Measurements from ENCODE around the gene DEPP1. TPM values are rescaled to one million over a fixed set of nuclear protein-coding genes. Genes with fewer than 3 reads are reported as not detected.

The DEPP1 gene
- total and polyA plus RNA-seq, 2 experiments from 2014 or later, result 0.37 to 1.3 TPM

- peaks cover 11% of the 10 kb centered on the region for H3K36me3 Mint-ChIP-seq (ENCODE audit: low read depth)
- no peak for DNase-seq (ENCODE audit: low spot score)
- H3K27ac ChIP-seq (ENCODE audit: low read depth), result no peak overlapping the region
- no peaks in the 10 kb centered on the region for H3K79me2 ChIP-seq (replicated peaks; ENCODE audit: insufficient read depth)
- H3K4me3 Mint-ChIP-seq, result no peak overlapping the region; the same call in 2 of the 3 replicates
- no peaks in the 10 kb centered on the region for H3K9me2 ChIP-seq (ENCODE audit: insufficient read depth)
- H3K4me3 ChIP-seq, result no peak overlapping the region
- H3K27me3 Mint-ChIP-seq (ENCODE audit: insufficient read depth, low read depth, poor library complexity), result peaks cover 18% of the 10 kb centered on the region
- no peaks in the 10 kb centered on the region for H3K9me3 Mint-ChIP-seq
- no peaks in the 10 kb centered on the region for H3K27me3 ChIP-seq (ENCODE audit: insufficient read depth)
- H3K36me3 ChIP-seq (ENCODE audit: insufficient read depth), result no peaks in the 10 kb centered on the region
- peaks cover 65% of the 10 kb centered on the region for H3K4me1 Mint-ChIP-seq
- no peaks in the 10 kb centered on the region for H3F3A ChIP-seq (replicated peaks; ENCODE audit: low read depth)
- H3K4me1 ChIP-seq (ENCODE audit: insufficient read depth), result peaks cover 50% of the 10 kb centered on the region
- no peaks in the 10 kb centered on the region for H4K20me1 ChIP-seq (replicated peaks; ENCODE audit: insufficient read depth)
- H2AFZ ChIP-seq, result no peak overlapping the region
- no peak overlapping the region for H3K27ac Mint-ChIP-seq
- TF ChIP-seq EZH2phosphoT487 (IDR thresholded peaks at IDR 0.05; ENCODE audit: unreplicated experiment) (no peak), STAT1 (IDR thresholded peaks at IDR 0.05; ENCODE audit: unreplicated experiment) (no peak), CREB1 (CRISPR knock-in tag; IDR thresholded peaks at IDR 0.05; ENCODE audit: low read depth) (no peak), EZH2 (IDR thresholded peaks at IDR 0.05; ENCODE audit: low read depth, unreplicated experiment) (no peak), ZNF114 (CRISPR knock-in tag; IDR thresholded peaks at IDR 0.05) (no peak), NANOG (IDR thresholded peaks at IDR 0.05; ENCODE audit: borderline replicate concordance) (no peak)
- no peak for ATAC-seq
- no peak overlapping the region; the same call in 1 of the 2 replicates for H3K4me2 ChIP-seq
Measured at GRCh38 chr10:44976352-44977198, 2.0 kb downstream of the DEPP1 start.

GRCh38 chr10:44975431-44976331, 2.9 kb downstream of the DEPP1 start:
- H3K9me2 ChIP-seq (ENCODE audit: insufficient read depth), result no peaks in the 10 kb centered on the region
- H3K27me3 ChIP-seq (ENCODE audit: insufficient read depth), result no peaks in the 10 kb centered on the region
- H4K20me1 ChIP-seq (replicated peaks; ENCODE audit: insufficient read depth), result no peaks in the 10 kb centered on the region
- peaks cover 50% of the 10 kb centered on the region for H3K4me1 ChIP-seq (ENCODE audit: insufficient read depth)
- no peaks in the 10 kb centered on the region for H3K79me2 ChIP-seq (replicated peaks; ENCODE audit: insufficient read depth)
- no peaks in the 10 kb centered on the region for H3K36me3 ChIP-seq (ENCODE audit: insufficient read depth)
- Mint-ChIP-seq H3K27me3 (ENCODE audit: insufficient read depth, low read depth, poor library complexity) (peaks cover 17% of the 10 kb centered on the region), H3K27ac (no peak overlapping the region), H3K4me3 (peak overlapping the region; percentile 63), H3K4me1 (peaks cover 59% of the 10 kb centered on the region), H3K36me3 (ENCODE audit: low read depth) (peaks cover 16% of the 10 kb centered on the region), H3K9me3 (no peaks in the 10 kb centered on the region)
- H3K4me3 ChIP-seq, result peak overlapping the region; percentile 70
- peak overlapping the region; percentile 78 for H3K4me2 ChIP-seq
- peak; percentile 78 for DNase-seq (ENCODE audit: low spot score)
- H2AFZ ChIP-seq, result 0 out of 2 replicates have a peak overlapping the region, but pooled peaks have one; percentile 59
- ATAC-seq, result peak; percentile 18
- H3K27ac ChIP-seq (ENCODE audit: low read depth), result peak overlapping the region; percentile 59; the same call in 1 of the 2 replicates
- TF ChIP-seq STAT1 (IDR thresholded peaks at IDR 0.05; ENCODE audit: unreplicated experiment), result no peak
- TF ChIP-seq ZNF462 (CRISPR knock-in tag; IDR thresholded peaks at IDR 0.05), result peak; percentile 61; the same call in 1 of the 2 replicates
- TF ChIP-seq CREB1 (CRISPR knock-in tag; IDR thresholded peaks at IDR 0.05; ENCODE audit: low read depth), result no peak
- H3F3A ChIP-seq (replicated peaks; ENCODE audit: low read depth), result no peaks in the 10 kb centered on the region
